ENCODE results near the gene LRRC46.

The LRRC46 gene

GRCh38 chr17:47851764-47852112 lies 20.3 kb downstream of the LRRC46 start:
- DNase-seq (ENCODE audit: extremely low spot score), result no peak
- POLR2A ChIA-PET, result interaction anchor here (0.7 to 5.0 kb wide), 6 partner anchors 11 to 44 kb away, joined by 3 to 20 read pairs (median 5); partner anchors contain the start of genes SCRN2 and SP2
- CTCF ChIA-PET, result interaction anchor here (1.1 kb wide), 1 partner anchor 11 kb away, joined by 3 read pairs; no protein-coding TSS in a partner anchor
- TF ChIP-seq ELF4 (IDR thresholded peaks at IDR 0.05) (no peak), L3MBTL2 (conservative IDR thresholded peaks at IDR 0.05) (no peak), FOXK2 (IDR thresholded peaks at IDR 0.05) (no peak), FOXM1 (IDR thresholded peaks at IDR 0.05; ENCODE audit: borderline replicate concordance) (no peak), LEF1 (IDR thresholded peaks at IDR 0.05; ENCODE audit: borderline replicate concordance) (no peak), SP1 (IDR thresholded peaks at IDR 0.05) (no peak), PKNOX1 (IDR thresholded peaks at IDR 0.05) (no peak), NFRKB (IDR thresholded peaks at IDR 0.05) (no peak), HDGF (IDR thresholded peaks at IDR 0.05; ENCODE audit: borderline replicate concordance) (no peak), TARDBP (IDR thresholded peaks at IDR 0.05) (no peak), SUZ12 (IDR thresholded peaks at IDR 0.05) (no peak), ARNT (IDR thresholded peaks at IDR 0.05) (no peak), CTBP1 (IDR thresholded peaks at IDR 0.05; ENCODE audit: borderline replicate concordance) (no peak), FOXA1 (IDR thresholded peaks at IDR 0.05) (no peak), BHLHE40 (IDR thresholded peaks at IDR 0.05; ENCODE audit: borderline replicate concordance) (no peak)

GRCh38 chr17:47852113-47852949 lies 20.9 kb downstream of the LRRC46 start:
- CTCF ChIA-PET, result interaction anchor here (1.1 kb wide), 1 partner anchor 11 kb away, joined by 3 read pairs; no protein-coding TSS in a partner anchor
- POLR2A ChIA-PET, result interaction anchor here (1.4 to 5.0 kb wide), 3 partner anchors 10 to 43 kb away, joined by 4 to 20 read pairs (median 7); partner anchors contain the start of genes SCRN2 and SP2
- DNase-seq (ENCODE audit: extremely low spot score), result no peak
- TF ChIP-seq NFRKB (IDR thresholded peaks at IDR 0.05), result no peak
- TF ChIP-seq PKNOX1 (IDR thresholded peaks at IDR 0.05), result no peak
- TF ChIP-seq ELF4 (IDR thresholded peaks at IDR 0.05), result no peak
- no peak for TF ChIP-seq SUZ12 (IDR thresholded peaks at IDR 0.05)
- no peak for TF ChIP-seq LEF1 (IDR thresholded peaks at IDR 0.05; ENCODE audit: borderline replicate concordance)
- TF ChIP-seq FOXK2 (IDR thresholded peaks at IDR 0.05), result no peak
- no peak for TF ChIP-seq SP1 (IDR thresholded peaks at IDR 0.05)
- no peak for TF ChIP-seq FOXA1 (IDR thresholded peaks at IDR 0.05)
- TF ChIP-seq ZNF384 (IDR thresholded peaks at IDR 0.05), result no peak
- TF ChIP-seq HDGF (IDR thresholded peaks at IDR 0.05; ENCODE audit: borderline replicate concordance), result no peak
- no peak for TF ChIP-seq CTBP1 (IDR thresholded peaks at IDR 0.05; ENCODE audit: borderline replicate concordance)
- TF ChIP-seq BHLHE40 (IDR thresholded peaks at IDR 0.05; ENCODE audit: borderline replicate concordance), result no peak
- no peak for TF ChIP-seq L3MBTL2 (conservative IDR thresholded peaks at IDR 0.05)
- no peak for TF ChIP-seq TARDBP (IDR thresholded peaks at IDR 0.05)
- TF ChIP-seq ARNT (IDR thresholded peaks at IDR 0.05), result no peak
- no peak for TF ChIP-seq FOXM1 (IDR thresholded peaks at IDR 0.05; ENCODE audit: borderline replicate concordance)

- POLR2A ChIA-PET, result interaction anchor here (5.0 kb wide), 1 partner anchor 12 kb away, joined by 20 read pairs; the partner anchor contains the start of gene SCRN2
- no peak for TF ChIP-seq FOXK2 (IDR thresholded peaks at IDR 0.05)
- TF ChIP-seq SUZ12 (IDR thresholded peaks at IDR 0.05), result no peak
- TF ChIP-seq FOXA1 (IDR thresholded peaks at IDR 0.05), result no peak
- TF ChIP-seq ELF4 (IDR thresholded peaks at IDR 0.05), result no peak
- no peak for TF ChIP-seq BHLHE40 (IDR thresholded peaks at IDR 0.05; ENCODE audit: borderline replicate concordance)
- no peak for TF ChIP-seq ARNT (IDR thresholded peaks at IDR 0.05)
- TF ChIP-seq NFRKB (IDR thresholded peaks at IDR 0.05), result no peak
- no peak for TF ChIP-seq FOXM1 (IDR thresholded peaks at IDR 0.05; ENCODE audit: borderline replicate concordance)
- no peak for TF ChIP-seq PKNOX1 (IDR thresholded peaks at IDR 0.05)
- TF ChIP-seq TARDBP (IDR thresholded peaks at IDR 0.05), result no peak
- no peak for TF ChIP-seq L3MBTL2 (conservative IDR thresholded peaks at IDR 0.05)
- no peak for TF ChIP-seq LEF1 (IDR thresholded peaks at IDR 0.05; ENCODE audit: borderline replicate concordance)
- TF ChIP-seq CTBP1 (IDR thresholded peaks at IDR 0.05; ENCODE audit: borderline replicate concordance), result no peak
- no peak for TF ChIP-seq ZNF384 (IDR thresholded peaks at IDR 0.05)
- no peak for TF ChIP-seq SP1 (IDR thresholded peaks at IDR 0.05)
- no peak for TF ChIP-seq HDGF (IDR thresholded peaks at IDR 0.05; ENCODE audit: borderline replicate concordance)
- CTCF ChIA-PET, result interaction anchor here (1.4 kb wide), 1 partner anchor 13 kb away, joined by 3 read pairs; the partner anchor contains the start of gene SCRN2
- no peak for DNase-seq (ENCODE audit: extremely low spot score)
These were observed 22.1 kb downstream of the LRRC46 start for GRCh38 chr17:47853616-47854015.

- TF ChIP-seq ZNF384 (IDR thresholded peaks at IDR 0.05) (no peak), SP1 (IDR thresholded peaks at IDR 0.05) (no peak), TARDBP (IDR thresholded peaks at IDR 0.05) (no peak), ELF4 (IDR thresholded peaks at IDR 0.05) (no peak), PKNOX1 (IDR thresholded peaks at IDR 0.05) (no peak), FOXA1 (IDR thresholded peaks at IDR 0.05) (no peak), CTBP1 (IDR thresholded peaks at IDR 0.05; ENCODE audit: borderline replicate concordance) (no peak), HDGF (IDR thresholded peaks at IDR 0.05; ENCODE audit: borderline replicate concordance) (no peak), FOXK2 (IDR thresholded peaks at IDR 0.05) (no peak)
- POLR2A ChIA-PET, result interaction anchor here (1.3 kb wide), 1 partner anchor 29 kb away, joined by 3 read pairs; no protein-coding TSS in a partner anchor
- CTCF ChIA-PET, result interaction anchor here (0.7 to 1.1 kb wide), 5 partner anchors 12 to 1712 kb away, joined by 3 to 8 read pairs (median 4); partner anchors contain the start of gene SCRN2
These were observed 24.3 kb downstream of the LRRC46 start for GRCh38 chr17:47855737-47856136.

More at GRCh38 chr17:47855737-47856136, 24.3 kb downstream of the LRRC46 start:
- DNase-seq (ENCODE audit: extremely low spot score), result no peak

Measured in HEK293T (cell line).